GM19193 (cell line): ENCODE measurements around the gene ALK.

ENCODE experiments used
- POLR2A ChIP-seq: IDR thresholded peaks from 4 replicates; pipeline ENCODE4 v1.6.1; 2011; ENCODE audit not compliant: insufficient read depth, insufficient read length; ENCODE audit errors: extremely low read depth

Gene ALK

GRCh38 chr2:29560030-29560429 lies 361.4 kb downstream of the ALK start:
- TF ChIP-seq POLR2A, result no peak

GRCh38 chr2:29559578-29559977 lies 361.8 kb downstream of the ALK start:
- TF ChIP-seq POLR2A, result no peak

- TF ChIP-seq POLR2A, result no peak
Observed at GRCh38 chr2:29558097-29558496, 363.3 kb downstream of the ALK start.

- no peak for TF ChIP-seq POLR2A
Observed at GRCh38 chr2:29557268-29557667, 364.1 kb downstream of the ALK start.

- no peak for TF ChIP-seq POLR2A
Observed at GRCh38 chr2:29549069-29549380, 372.4 kb downstream of the ALK start.

GRCh38 chr2:29544917-29545316 lies 376.5 kb downstream of the ALK start:
- no peak for TF ChIP-seq POLR2A

- no peak for TF ChIP-seq POLR2A
Observed at GRCh38 chr2:29544031-29544430, 377.4 kb downstream of the ALK start.

- no peak for TF ChIP-seq POLR2A
Observed at GRCh38 chr2:29535188-29535587, 386.2 kb downstream of the ALK start.

- TF ChIP-seq POLR2A, result no peak
Observed at GRCh38 chr2:29532436-29532835, 388.9 kb downstream of the ALK start.

- TF ChIP-seq POLR2A, result no peak
Observed at GRCh38 chr2:29531626-29532025, 389.8 kb downstream of the ALK start.

GRCh38 chr2:29530281-29530680 lies 391.1 kb downstream of the ALK start:
- TF ChIP-seq POLR2A, result no peak

GRCh38 chr2:29528891-29529520 lies 392.4 kb downstream of the ALK start:
- no peak for TF ChIP-seq POLR2A

- TF ChIP-seq POLR2A, result no peak
Observed at GRCh38 chr2:29528371-29528770, 393.0 kb downstream of the ALK start.

- TF ChIP-seq POLR2A, result no peak
Observed at GRCh38 chr2:29527947-29528346, 393.4 kb downstream of the ALK start.

- TF ChIP-seq POLR2A, result no peak
Observed at GRCh38 chr2:29526587-29527586, 394.5 kb downstream of the ALK start.

- TF ChIP-seq POLR2A, result no peak
Observed at GRCh38 chr2:29525921-29526320, 395.5 kb downstream of the ALK start.
